B cell (primary cell): ENCODE measurements around the gene CD58. TPM values are rescaled to one million over a fixed set of nuclear protein-coding genes. Genes with fewer than 3 reads are reported as not detected.
"Not testable (repeated sequence)": the region's sequence is repeated elsewhere in the genome, so short reads cannot be mapped to it uniquely, and the experiment has no call there.

ENCODE experiments used
- ATAC-seq: fragments of 200-7000 bp; cut with Tn5 transposase; one replicate; pipeline ENCODE4 v1.10.0; 2021; ENCODE audit warnings: low read depth, mild to moderate bottlenecking, moderate number of reproducible peaks, moderate library complexity
- CTCF ChIA-PET: fragments of 350-600 bp; sonication (Branson Sonifier 250); formaldehyde crosslinking; loops from one replicate; lab custom pipeline; 2021; ENCODE audit warnings: antibody characterized with exemption, inconsistent platforms; lab: Charles Lee
- POLR2A ChIA-PET: fragments of 350-600 bp; sonication (Branson Sonifier 250); formaldehyde crosslinking; loops from one replicate; lab custom pipeline; 2021; ENCODE audit warnings: antibody characterized with exemption; lab: Charles Lee
- DNase-seq: peaks from one replicate; pipeline ENCODE4 v3.0.0; 2013
- H2AFZ ChIP-seq: 2 replicates; pipeline ENCODE4 v1.6.1; 2012; ENCODE audit warnings: mild to moderate bottlenecking, low read depth, low read length; ENCODE audit not compliant: insufficient read depth, poor library complexity, severe bottlenecking
- H3K27ac ChIP-seq, 2 donors: 1 replicate in 1 of 2; 2 replicates in 1 of 2; pipeline ENCODE4 v1.5.1; 2012 to 2013; ENCODE audit warnings: low read length in 2 of 2, mild to moderate bottlenecking in 2 of 2, moderate library complexity in 1 of 2
- H3K27me3 ChIP-seq, 4 experiments: fragments of 200-600 bp in 1 of 4; sonication (generic) in 1 of 4; replicated peaks in 1 of 4; 1 replicate in 2 of 4; 2 replicates in 2 of 4; pipeline versions ENCODE4 v1.6.1 to v1.7.0; 2013 to 2016; ENCODE audit warnings: low read length in 3 of 4, mild to moderate bottlenecking in 2 of 4, mixed read lengths in 1 of 4, moderate library complexity in 1 of 4; ENCODE audit not compliant: insufficient read depth in 4 of 4, control insufficient read depth in 3 of 4; ENCODE audit errors: control extremely low read depth in 1 of 4
- H3K36me3 ChIP-seq, 2 experiments: replicated peaks in 1 of 2; 1 replicate in 1 of 2; 2 replicates in 1 of 2; pipeline versions ENCODE4 v1.6.1 to v1.7.1; 2013; ENCODE audit warnings: low read length in 1 of 2; ENCODE audit not compliant: insufficient read depth in 2 of 2, control insufficient read depth in 1 of 2; ENCODE audit errors: control extremely low read depth in 1 of 2, extremely low read depth in 1 of 2
- H3K4me1 ChIP-seq, 2 donors: fragments of 200-600 bp in 1 of 2; sonication (generic) in 1 of 2; 1 replicate in 1 of 2; 2 replicates in 1 of 2; pipeline versions ENCODE4 v1.5.1 to v1.6.1; 2013 to 2017; ENCODE audit warnings: low read length in 2 of 2; ENCODE audit not compliant: control insufficient read depth in 2 of 2, insufficient read depth in 2 of 2
- H3K4me2 ChIP-seq: replicated peaks from 2 replicates; pipeline ENCODE3; 2012; ENCODE audit warnings: mild to moderate bottlenecking, low read depth, low read length; ENCODE audit not compliant: poor library complexity, severe bottlenecking
- H3K4me3 ChIP-seq, 5 experiments: fragments of 200-600 bp in 1 of 5; sonication (generic) in 1 of 5; 1 replicate in 3 of 5; 2 replicates in 2 of 5; pipeline versions ENCODE4 v1.5.1 to v1.7.0; 2011 to 2016; ENCODE audit warnings: low read length in 4 of 5, mild to moderate bottlenecking in 4 of 5, low read depth in 2 of 5, control low read depth in 1 of 5, moderate library complexity in 1 of 5; ENCODE audit not compliant: insufficient read depth in 1 of 5; ENCODE audit errors: control extremely low read depth in 1 of 5, extremely low read depth in 1 of 5
- H3K79me2 ChIP-seq: fragments of 200-600 bp; sonication (generic); one replicate; pipeline ENCODE4 v1.6.0; 2016; ENCODE audit warnings: low read length; ENCODE audit not compliant: control insufficient read depth, insufficient read depth
- H3K9ac ChIP-seq: fragments of 200-600 bp; sonication (generic); 2 replicates; pipeline ENCODE4 v1.6.1; 2017; ENCODE audit warnings: mild to moderate bottlenecking, low read length, moderate library complexity
- H3K9me3 ChIP-seq, 3 donors: one replicate each; pipeline versions ENCODE4 v1.6.1 to v1.7.1; 2013; ENCODE audit warnings: low read length in 2 of 3; ENCODE audit not compliant: control insufficient read depth in 2 of 3, insufficient read depth in 1 of 3; ENCODE audit errors: control extremely low read depth in 1 of 3
- H4K20me1 ChIP-seq: 2 replicates; pipeline ENCODE4 v1.6.0; 2012; ENCODE audit warnings: mild to moderate bottlenecking, low read length; ENCODE audit not compliant: insufficient read depth, control insufficient read depth, poor library complexity, severe bottlenecking
- H3K27ac Mint-ChIP-seq: one replicate; pipeline ENCODE4 v1.8.0; 2021; ENCODE audit warnings: mixed read lengths
- H3K27me3 Mint-ChIP-seq: one replicate; pipeline ENCODE4 v1.8.0; 2021; ENCODE audit warnings: mixed read lengths
- H3K4me1 Mint-ChIP-seq: one replicate; pipeline ENCODE4 v1.8.0; 2021; ENCODE audit warnings: mixed read lengths
- H3K4me3 Mint-ChIP-seq: one replicate; pipeline ENCODE4 v1.8.0; 2021; ENCODE audit warnings: mixed read lengths
- H3K9me3 Mint-ChIP-seq: one replicate; pipeline ENCODE4 v1.8.0; 2022; ENCODE audit warnings: mixed read lengths; ENCODE audit not compliant: insufficient read depth
- WGBS: methylation state at CpG from one replicate; pipeline ENCODE4 v1.1.5; 2013; ENCODE audit warnings: missing lambda C conversion rate; ENCODE audit not compliant: insufficient coverage; 5-methylcytosine and 5-hydroxymethylcytosine counted together
- intact Hi-C: fragments of 100-400 bp; cut with micrococcal nuclease; formaldehyde crosslinking; loops from one replicate; pipeline ENCODE4 v1.10.0; 2022
- polyA plus RNA-seq: library from polyadenylated mRNA; depleted of rRNA; stranded (reverse); fragments of >200 nt; gene quantifications from 2 replicates; pipeline ENCODE4 v1.2.3, GENCODE V29; 2012
- total RNA-seq, 2 donors: library from RNA; stranded (reverse); fragments of 120-200 nt in 1 of 2; gene quantifications; 1 replicate in 1 of 2; 2 replicates in 1 of 2; pipeline versions ENCODE4 v1.2.3 to v1.2.4, GENCODE V29; 2013 to 2022

The CD58 gene
- total and polyA plus RNA-seq, 2 donors (not counting 1 experiment from before 2014, with no cell fraction given): 12.3 to 47.6 TPM

- H3K27ac Mint-ChIP-seq, H3K9me3 Mint-ChIP-seq, H2AFZ ChIP-seq, POLR2A ChIA-PET, H3K4me1 ChIP-seq, ATAC-seq, H3K9ac ChIP-seq, H3K27me3 ChIP-seq, H3K27ac ChIP-seq, DNase-seq, H3K27me3 Mint-ChIP-seq, H3K4me3 Mint-ChIP-seq, H3K9me3 ChIP-seq, H3K4me3 ChIP-seq, H3K36me3 ChIP-seq, intact Hi-C loops, H3K4me2 ChIP-seq, H4K20me1 ChIP-seq, H3K4me1 Mint-ChIP-seq, H3K79me2 ChIP-seq: not testable (repeated sequence)
- WGBS: 80% methylated on average over 1 of the region's 2 CpGs
- CTCF ChIA-PET: interaction anchor here (0.9 kb wide), 1 partner anchor 23 kb away, joined by 3 read pairs; no protein-coding TSS in a partner anchor
Observed at GRCh38 chr1:116599369-116599768, 28.5 kb upstream of the CD58 start.

GRCh38 chr1:116598420-116599036 lies 27.7 kb upstream of the CD58 start:
- H3K4me1 ChIP-seq, H3K4me3 ChIP-seq, H3K9ac ChIP-seq, H3K4me1 Mint-ChIP-seq, H3K27ac ChIP-seq, H3K79me2 ChIP-seq, H2AFZ ChIP-seq, ATAC-seq, H3K4me3 Mint-ChIP-seq, DNase-seq, H3K27me3 Mint-ChIP-seq, H3K36me3 ChIP-seq, H3K9me3 ChIP-seq, intact Hi-C loops, POLR2A ChIA-PET, H3K4me2 ChIP-seq, H3K9me3 Mint-ChIP-seq, H3K27me3 ChIP-seq, H4K20me1 ChIP-seq, H3K27ac Mint-ChIP-seq: not testable (repeated sequence)
- 68% methylated on average over 9 of the region's 11 CpGs for WGBS
- CTCF ChIA-PET: interaction anchor here (0.9 kb wide), 1 partner anchor 22 kb away, joined by 3 read pairs; no protein-coding TSS in a partner anchor

- H3K4me3 ChIP-seq, H3K79me2 ChIP-seq, H3K9ac ChIP-seq, H3K4me2 ChIP-seq, H3K4me1 ChIP-seq, H4K20me1 ChIP-seq, H3K27ac ChIP-seq, H2AFZ ChIP-seq, intact Hi-C loops, POLR2A ChIA-PET, DNase-seq, H3K9me3 Mint-ChIP-seq, H3K27ac Mint-ChIP-seq, H3K4me1 Mint-ChIP-seq, ATAC-seq, H3K36me3 ChIP-seq, H3K4me3 Mint-ChIP-seq, H3K27me3 ChIP-seq, H3K27me3 Mint-ChIP-seq, H3K9me3 ChIP-seq: not testable (repeated sequence)
- CTCF ChIA-PET: interaction anchor here (1.4 to 4.2 kb wide), 10 partner anchors 11 to 463 kb away, joined by 3 to 69 read pairs (median 11); partner anchors contain the start of gene TTF2
- WGBS: no CpG with 5 or more reads among the region's 2 CpGs
Observed at GRCh38 chr1:116597388-116597787, 26.6 kb upstream of the CD58 start.

GRCh38 chr1:116596742-116597307 lies 26.0 kb upstream of the CD58 start:
- 50% methylated on average over 2 of the region's 5 CpGs for WGBS
- H3K4me1 Mint-ChIP-seq, H3K4me3 Mint-ChIP-seq, H3K27me3 ChIP-seq, H4K20me1 ChIP-seq, DNase-seq, H3K27ac ChIP-seq, ATAC-seq, H3K9me3 Mint-ChIP-seq, H3K9ac ChIP-seq, POLR2A ChIA-PET, H3K27ac Mint-ChIP-seq, H3K9me3 ChIP-seq, H3K4me2 ChIP-seq, H3K4me3 ChIP-seq, H3K27me3 Mint-ChIP-seq, H3K4me1 ChIP-seq, H3K79me2 ChIP-seq, H2AFZ ChIP-seq, H3K36me3 ChIP-seq: not testable (repeated sequence)
- CTCF ChIA-PET: interaction anchor here (0.7 to 4.2 kb wide), 12 partner anchors 10 to 475 kb away, joined by 3 to 69 read pairs (median 8); partner anchors contain the start of gene TTF2
- intact Hi-C loops: loop anchor here (1.0 kb wide), 3 partner anchors 23 to 458 kb away; no protein-coding TSS in a partner anchor
